NCI-H748 treated with DMSO at 0.1 percent for 48 hours (cell line): ENCODE measurements around the gene AOAH.
"Not testable (repeated sequence)": the region's sequence is repeated elsewhere in the genome, so short reads cannot be mapped to it uniquely, and the experiment has no call there.

Experiments used
- DNase-seq: peaks from one replicate; lab custom pipeline; 2025; lab: John Stamatoyannopoulos, UW

Gene AOAH

GRCh38 chr7:36506820-36507219 lies 217.5 kb downstream of the AOAH start:
- DNase-seq, result no peak

DNA sequence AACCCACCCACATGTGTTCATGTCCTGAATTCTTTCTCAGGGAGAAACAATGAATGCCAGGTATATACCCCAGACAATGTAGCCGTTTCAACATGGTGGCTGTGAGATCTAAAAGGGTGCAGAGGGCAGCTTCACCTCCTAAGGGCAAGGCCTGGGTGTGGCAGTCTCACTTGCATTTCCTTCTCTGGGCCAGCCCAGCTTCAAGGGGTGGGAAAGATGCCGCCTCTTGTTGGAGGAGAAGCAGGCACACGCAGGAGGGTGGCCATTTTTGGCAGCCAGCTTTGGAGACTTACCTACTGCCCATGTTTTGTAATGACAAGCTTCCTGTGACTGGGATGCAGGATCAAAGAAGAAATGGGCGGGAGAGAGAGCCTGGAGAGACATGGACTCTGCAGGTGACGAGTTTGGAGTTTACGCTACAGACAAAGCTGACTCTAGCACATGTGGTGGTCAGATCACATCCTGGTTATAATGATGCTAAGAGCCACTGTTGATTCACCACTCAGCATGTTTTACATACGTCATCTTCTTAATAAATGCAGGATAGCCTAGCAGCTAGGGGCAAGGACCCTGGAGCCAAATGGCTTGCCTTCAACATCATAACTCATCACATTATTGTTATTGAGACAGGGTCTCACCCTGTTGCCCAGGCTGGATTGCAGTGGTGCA lies 218.0 kb downstream of the AOAH start:
- DNase-seq, result no peak

DNA sequence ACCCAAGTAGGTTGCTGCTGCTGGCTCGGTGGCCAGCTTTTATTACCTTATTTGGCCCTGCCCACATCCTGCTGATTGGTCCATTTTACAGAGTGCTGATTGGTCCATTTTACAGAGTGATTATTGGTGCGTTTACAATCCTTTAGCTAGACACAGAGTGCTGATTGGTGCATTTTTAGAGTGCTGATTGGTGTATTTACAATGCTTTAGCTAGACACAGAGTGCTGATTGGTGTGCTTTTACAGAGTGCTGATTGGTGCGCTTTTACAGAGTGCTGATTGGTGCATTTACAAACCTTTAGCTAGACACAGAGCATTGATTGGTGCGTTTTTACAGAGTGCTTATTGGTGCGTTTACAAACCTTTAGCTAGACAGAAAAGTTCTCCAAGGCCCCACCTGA lies 219.7 kb downstream of the AOAH start:
- DNase-seq, result not testable (repeated sequence)

DNA sequence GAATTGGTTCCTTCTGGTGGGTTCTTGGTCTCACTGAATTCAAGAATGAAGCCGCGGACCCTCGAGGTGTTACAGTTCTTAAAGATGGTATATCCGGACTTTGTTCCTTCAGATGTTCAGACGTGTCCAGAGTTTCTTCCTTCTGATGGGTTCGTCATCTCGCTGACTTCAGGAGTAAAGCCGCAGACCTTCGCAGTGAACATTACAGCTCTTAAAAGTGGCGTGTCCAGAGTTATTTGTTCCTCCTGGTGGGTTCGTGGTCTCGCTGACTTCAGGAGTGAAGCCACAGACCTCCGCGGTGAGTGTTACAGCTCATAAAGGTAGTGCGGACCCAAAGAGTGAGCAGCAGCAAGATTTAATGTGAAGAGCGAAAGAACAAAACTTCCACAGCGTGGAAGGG lies 220.1 kb downstream of the AOAH start:
- not testable (repeated sequence) for DNase-seq

DNA sequence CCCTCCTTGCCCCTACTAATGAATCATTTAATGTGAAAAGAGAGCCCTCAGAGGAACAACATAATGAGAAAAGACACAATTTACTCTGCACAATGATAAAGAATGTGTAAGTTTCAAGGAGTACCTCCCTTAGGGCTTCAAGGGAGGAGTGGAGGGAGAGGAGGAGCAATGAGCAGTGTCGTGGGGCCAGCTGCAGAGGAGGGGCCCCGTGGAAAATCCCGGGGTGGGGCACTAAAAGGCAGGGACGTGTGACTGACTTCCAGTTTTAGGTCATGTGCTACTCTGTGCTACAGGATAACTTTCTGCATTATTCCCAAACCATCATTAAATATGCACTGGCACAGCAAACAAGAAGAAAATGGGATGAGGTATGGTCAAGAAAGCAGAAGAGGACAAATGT lies 226.5 kb downstream of the AOAH start:
- no peak for DNase-seq

DNA sequence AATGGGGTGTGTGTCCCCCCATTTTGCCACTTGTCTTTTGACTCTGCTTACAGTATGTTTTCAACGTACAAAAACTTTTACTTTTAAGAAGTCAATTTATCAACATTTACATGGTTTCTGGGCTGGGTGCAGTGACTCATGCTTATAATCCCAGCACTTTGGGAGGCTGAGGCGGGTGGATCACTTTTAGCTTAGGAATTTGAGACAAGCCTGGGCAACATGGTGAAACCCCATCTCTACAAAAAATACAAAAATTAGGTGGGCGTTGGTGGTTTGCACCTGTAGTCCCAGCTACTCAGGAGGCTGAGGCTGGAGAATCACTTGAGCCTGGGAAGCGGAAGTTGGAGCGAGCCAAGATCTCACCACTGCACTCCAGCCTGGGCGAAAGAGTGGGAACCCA lies 227.1 kb downstream of the AOAH start:
- DNase-seq, result not testable (repeated sequence)

DNA sequence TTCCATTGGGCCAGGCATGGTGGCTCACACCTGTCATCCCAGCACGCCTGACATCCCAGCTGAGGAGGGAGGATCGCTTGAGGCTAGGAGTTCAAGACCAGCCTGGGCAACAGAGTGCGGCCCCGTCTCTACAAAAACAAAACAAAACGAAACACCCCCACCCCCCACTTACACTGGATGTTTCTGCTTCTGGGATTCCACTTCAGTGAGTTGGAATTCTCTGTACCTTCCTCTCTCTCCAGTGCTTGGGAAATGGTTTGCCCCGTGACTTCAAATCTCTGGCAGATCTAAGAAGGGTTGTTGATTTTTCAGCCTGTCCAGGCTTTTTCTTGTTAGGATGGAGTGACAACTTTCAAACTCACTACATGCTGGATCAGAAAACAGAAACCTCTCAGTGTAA lies 227.7 kb downstream of the AOAH start:
- no peak for DNase-seq

- no peak for DNase-seq
Measured at GRCh38 chr7:36491317-36491716, 233.0 kb downstream of the AOAH start.

- DNase-seq, result no peak
Measured at GRCh38 chr7:36490419-36490830, 233.9 kb downstream of the AOAH start.

GRCh38 chr7:36488672-36489071 lies 235.6 kb downstream of the AOAH start:
- not testable (repeated sequence) for DNase-seq

DNA sequence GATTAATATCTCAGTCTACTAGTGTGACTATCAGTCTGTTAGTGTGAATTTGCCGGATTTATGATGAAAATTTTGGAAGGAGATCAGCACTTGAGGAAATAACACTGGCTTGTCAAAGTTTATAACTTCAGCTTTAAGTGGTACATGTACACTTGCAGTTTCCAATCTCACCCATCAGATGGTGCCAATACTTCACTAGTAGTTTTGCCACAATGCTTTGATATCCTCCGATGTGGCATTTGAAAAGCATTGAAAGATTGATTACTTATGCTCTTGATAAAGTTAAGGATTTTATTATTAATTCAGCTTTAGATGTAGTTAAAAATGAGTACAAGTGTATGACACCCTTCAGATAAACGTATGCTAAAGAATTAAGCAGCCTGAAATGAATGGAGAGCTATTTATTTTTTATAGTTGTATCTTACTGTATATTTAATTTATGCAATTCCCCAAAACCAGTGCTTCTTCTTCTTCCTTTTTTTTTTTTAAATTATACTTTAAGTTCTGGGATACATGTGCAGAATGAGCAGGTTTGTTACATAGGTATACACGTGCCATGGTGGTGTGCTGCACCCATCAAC lies 236.4 kb downstream of the AOAH start:
- DNase-seq, result peak; percentile 57

GRCh38 chr7:36486336-36486735 lies 238.0 kb downstream of the AOAH start:
- DNase-seq, result no peak

- no peak for DNase-seq
Measured at GRCh38 chr7:36484265-36484664, 240.0 kb downstream of the AOAH start.

- not testable (repeated sequence) for DNase-seq
Measured at GRCh38 chr7:36483853-36484252, 240.4 kb downstream of the AOAH start.

DNA sequence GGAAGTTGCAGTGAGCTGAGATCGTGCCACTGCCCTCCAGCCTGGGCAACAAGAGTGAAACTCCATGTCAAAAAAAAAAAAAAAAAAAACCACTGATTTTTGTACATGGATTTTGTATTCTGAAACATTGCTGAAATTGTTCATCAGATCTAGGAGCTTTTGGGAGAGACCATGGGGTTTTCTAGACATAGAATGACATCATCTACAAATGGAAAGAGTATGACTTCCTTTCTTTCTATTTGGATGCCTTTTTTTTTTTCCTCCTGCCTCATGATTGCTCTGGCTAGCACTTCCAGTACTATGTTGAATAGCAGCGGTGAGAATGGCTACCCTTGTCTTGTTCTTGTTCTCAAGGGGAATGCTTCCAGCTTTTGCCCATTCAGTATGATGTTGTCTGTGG lies 245.5 kb downstream of the AOAH start:
- no peak for DNase-seq

- DNase-seq, result no peak
Measured at GRCh38 chr7:36475381-36475780, 248.9 kb downstream of the AOAH start.

DNA sequence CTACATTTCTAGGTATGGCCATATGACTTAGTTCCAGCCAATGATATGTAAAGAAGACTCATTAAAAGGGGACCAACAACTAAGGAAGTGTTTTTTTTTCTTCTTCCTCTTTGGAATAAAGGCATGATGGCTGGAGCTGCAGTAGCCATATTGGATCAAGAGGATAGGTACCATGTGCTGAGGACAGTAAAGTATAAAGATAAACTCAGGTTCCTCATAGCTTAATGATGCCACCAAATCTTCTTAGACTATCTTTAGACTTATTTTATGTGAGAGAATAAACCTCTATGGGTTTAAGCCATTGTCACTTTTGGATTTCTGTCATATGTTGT lies 249.3 kb downstream of the AOAH start:
- no peak for DNase-seq

GRCh38 chr7:36474283-36475010 lies 249.8 kb downstream of the AOAH start:
- no peak for DNase-seq

GRCh38 chr7:36473454-36474282 lies 250.6 kb downstream of the AOAH start:
- DNase-seq, result peak; percentile 6

GRCh38 chr7:36472141-36472729 lies 252.1 kb downstream of the AOAH start:
- no peak for DNase-seq

- DNase-seq, result no peak
Measured at GRCh38 chr7:36469236-36469635, 255.1 kb downstream of the AOAH start.
